GM19467 (cell line): ENCODE data around the gene RBM11.

Experiments used
- ATAC-seq: cut with Tn5 transposase; IDR thresholded peaks from one replicate; pipeline ENCODE4 v1.9.1; 2021; ENCODE audit warnings: mild to moderate bottlenecking, moderate library complexity; ENCODE audit not compliant: unreplicated experiment

The RBM11 gene

DNA sequence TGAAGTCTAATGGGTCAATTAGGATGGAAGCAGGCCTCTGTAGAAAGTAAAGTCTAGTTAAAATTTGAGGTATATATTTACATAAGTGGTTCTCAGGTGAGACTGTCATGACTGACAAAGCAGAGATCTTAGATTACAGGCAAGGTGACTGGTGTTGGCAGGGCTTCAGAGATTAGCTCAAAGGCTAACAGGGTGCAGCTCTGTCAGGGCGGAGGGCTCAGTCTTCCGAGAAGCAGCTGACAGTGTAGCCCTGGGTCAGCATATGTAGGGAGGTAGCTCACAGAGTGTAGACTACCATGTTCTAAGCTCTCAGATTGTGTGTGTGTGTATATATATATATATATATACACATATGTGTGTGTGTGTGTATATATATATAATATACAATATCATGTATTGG, 54.7 kb downstream of the RBM11 start:
- ATAC-seq, result no peak

DNA sequence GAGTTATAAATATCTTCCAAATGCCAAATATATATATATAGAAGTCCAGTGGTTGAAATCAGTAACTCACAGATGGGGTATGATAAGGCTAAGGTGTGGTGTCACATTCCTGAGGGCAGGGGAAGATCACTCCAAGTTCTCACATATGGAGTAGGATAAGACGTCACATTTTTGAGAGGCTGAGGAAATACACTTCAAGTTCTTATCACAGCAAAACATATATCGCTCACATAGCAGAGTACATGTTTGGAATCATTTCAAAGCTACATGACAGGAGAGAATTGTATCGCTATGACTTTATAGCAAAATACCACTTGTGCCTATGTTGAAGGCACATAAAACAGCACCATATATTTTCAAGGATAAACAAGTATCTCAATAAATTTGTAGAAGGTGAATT, 55.1 kb downstream of the RBM11 start:
- no peak for ATAC-seq

DNA sequence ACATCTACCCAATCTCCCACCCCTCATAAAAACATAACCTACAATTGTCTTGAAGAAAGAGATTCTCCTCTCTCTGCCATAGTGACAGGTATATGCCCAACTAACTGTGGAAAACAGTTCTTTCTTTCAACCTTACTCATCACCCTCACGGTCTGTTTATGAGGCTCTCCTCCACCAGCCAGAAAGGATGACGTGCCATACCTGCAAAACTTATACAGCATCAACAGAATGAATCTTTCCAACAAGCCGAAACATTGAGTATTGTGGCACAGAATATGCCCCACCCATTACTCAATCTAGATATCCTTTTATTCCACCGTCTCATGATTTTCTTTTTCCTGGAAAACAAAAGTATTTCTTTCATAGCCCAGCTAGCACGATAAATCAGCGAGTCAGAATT, 55.7 kb downstream of the RBM11 start:
- no peak for ATAC-seq

DNA sequence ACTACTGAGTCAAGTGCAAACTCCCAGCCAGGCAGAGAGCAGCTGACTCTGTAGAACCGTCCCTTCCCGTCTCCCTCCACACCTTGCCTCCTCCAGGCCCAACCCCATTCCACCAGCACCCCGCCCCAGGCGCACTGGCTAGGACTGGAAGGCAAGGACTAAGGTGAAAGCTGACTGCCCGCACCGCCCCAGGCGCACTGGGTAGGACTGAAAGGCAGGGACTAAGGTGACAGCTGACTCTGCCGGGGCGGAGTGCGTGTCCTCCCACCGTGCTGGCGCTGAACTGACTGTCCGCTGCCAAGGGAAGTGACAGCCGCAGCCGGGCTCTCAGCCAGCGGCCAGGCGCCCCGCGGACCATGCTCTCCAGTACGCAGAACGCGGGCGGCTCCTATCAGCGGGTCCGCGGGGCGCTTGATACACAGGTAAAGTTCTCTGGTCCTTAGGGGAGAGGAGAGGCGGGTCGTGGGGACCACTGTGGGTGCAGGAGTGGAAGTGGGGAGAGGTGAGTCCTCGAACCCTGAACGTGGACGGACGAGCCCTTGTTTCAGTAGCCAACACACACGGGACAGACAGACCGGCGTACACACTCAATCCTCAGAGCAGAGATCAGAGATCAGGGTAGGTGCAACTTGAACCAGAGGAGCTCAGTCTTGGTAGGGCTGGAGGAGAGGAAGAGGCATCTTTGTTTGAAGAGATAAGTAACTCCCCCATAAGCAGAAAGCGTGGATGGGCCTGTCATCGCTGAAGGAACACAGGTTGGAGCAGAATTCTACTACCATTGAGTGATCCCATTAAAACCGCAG, 58.0 kb downstream of the RBM11 start:
- no peak for ATAC-seq

DNA sequence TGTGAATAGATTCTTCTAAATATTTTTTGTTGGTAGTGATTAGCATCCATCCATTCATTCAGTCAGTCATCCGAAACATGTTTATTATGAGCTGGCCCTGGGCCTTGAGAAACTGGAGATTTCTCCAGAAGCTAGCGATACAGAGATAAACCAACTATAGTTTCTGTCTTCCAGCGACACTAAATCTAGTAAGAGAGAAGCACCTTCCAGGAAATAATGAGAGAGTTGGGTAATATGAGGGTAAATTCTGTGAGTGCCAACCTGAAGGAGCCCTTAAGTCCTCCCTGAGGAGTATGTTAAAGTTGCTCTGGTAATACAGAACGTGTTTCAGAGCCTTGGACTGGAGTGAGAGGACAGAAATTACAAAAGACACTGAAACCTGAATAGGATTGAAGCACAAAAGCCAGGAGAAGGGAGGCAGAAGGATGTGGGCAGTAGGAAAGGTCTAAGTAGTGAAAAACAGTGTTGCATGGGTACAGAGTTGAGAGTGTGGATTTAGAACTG, 59.8 kb downstream of the RBM11 start:
- no peak for ATAC-seq
